ENCODE data around the gene CEACAM5.

GRCh38 chr19:41699968-41700323, 8.5 kb upstream of the CEACAM5 start:
- TF ChIP-seq, protein P1, sequence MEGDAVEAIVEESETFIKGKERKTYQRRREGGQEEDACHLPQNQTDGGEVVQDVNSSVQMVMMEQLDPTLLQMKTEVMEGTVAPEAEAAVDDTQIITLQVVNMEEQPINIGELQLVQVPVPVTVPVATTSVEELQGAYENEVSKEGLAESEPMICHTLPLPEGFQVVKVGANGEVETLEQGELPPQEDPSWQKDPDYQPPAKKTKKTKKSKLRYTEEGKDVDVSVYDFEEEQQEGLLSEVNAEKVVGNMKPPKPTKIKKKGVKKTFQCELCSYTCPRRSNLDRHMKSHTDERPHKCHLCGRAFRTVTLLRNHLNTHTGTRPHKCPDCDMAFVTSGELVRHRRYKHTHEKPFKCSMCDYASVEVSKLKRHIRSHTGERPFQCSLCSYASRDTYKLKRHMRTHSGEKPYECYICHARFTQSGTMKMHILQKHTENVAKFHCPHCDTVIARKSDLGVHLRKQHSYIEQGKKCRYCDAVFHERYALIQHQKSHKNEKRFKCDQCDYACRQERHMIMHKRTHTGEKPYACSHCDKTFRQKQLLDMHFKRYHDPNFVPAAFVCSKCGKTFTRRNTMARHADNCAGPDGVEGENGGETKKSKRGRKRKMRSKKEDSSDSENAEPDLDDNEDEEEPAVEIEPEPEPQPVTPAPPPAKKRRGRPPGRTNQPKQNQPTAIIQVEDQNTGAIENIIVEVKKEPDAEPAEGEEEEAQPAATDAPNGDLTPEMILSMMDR (IDR thresholded peaks at IDR 0.05), result no peak
- TF ChIP-seq POLR2A (IDR thresholded peaks at IDR 0.05) (no peak), POLR2AphosphoS5 (IDR thresholded peaks at IDR 0.05) (no peak)

Data from transverse colon (tissue), 4 donors.